Natural killer cell (primary cell): Measurements from ENCODE around the gene PTPRN2. TPM values are rescaled to one million over a fixed set of nuclear protein-coding genes. Genes with fewer than 3 reads are reported as not detected.

Experiments used
- ATAC-seq, 3 donors: fragments of 150-1000 bp in 2 of 3; fragments of 200-7000 bp in 1 of 3; cut with Tn5 transposase; 1 replicate in 1 of 3; 2 replicates in 2 of 3; pipeline ENCODE4 v1.10.0; 2021; ENCODE audit warnings: mild to moderate bottlenecking in 2 of 3, moderate library complexity in 2 of 3
- DNase-seq, 2 donors: peaks; one replicate each; pipeline versions ENCODE4 v3.0.0 to v3.0.0-alpha.2; 2013 to 2021; ENCODE audit warnings: mixed read lengths in 1 of 2
- H3K27ac ChIP-seq: one replicate; pipeline ENCODE4 v1.5.1; 2013; ENCODE audit warnings: mild to moderate bottlenecking, low read length
- H3K27me3 ChIP-seq: one replicate; pipeline ENCODE4 v1.6.1; 2013; ENCODE audit warnings: low read length; ENCODE audit not compliant: control insufficient read depth, insufficient read depth
- H3K36me3 ChIP-seq: one replicate; pipeline ENCODE4 v1.6.1; 2013; ENCODE audit warnings: low read length; ENCODE audit not compliant: control insufficient read depth, insufficient read depth
- H3K4me1 ChIP-seq: one replicate; pipeline ENCODE4 v1.6.1; 2013; ENCODE audit warnings: low read length; ENCODE audit not compliant: control insufficient read depth, insufficient read depth
- H3K4me3 ChIP-seq: one replicate; pipeline ENCODE4 v1.5.1; 2013; ENCODE audit warnings: low read length
- H3K9me3 ChIP-seq: one replicate; pipeline ENCODE4 v1.6.1; 2013; ENCODE audit warnings: low read length; ENCODE audit not compliant: control insufficient read depth, insufficient read depth
- H3K27ac Mint-ChIP-seq, 2 donors: one replicate each; pipeline ENCODE4 v1.8.0; 2022; ENCODE audit warnings: mild to moderate bottlenecking in 2 of 2, mixed read lengths in 2 of 2, moderate library complexity in 1 of 2
- H3K27me3 Mint-ChIP-seq, 2 donors: one replicate each; pipeline ENCODE4 v1.8.0; 2022; ENCODE audit warnings: low read depth in 2 of 2, mixed read lengths in 2 of 2
- H3K36me3 Mint-ChIP-seq: one replicate; pipeline ENCODE4 v1.8.0; 2022; ENCODE audit warnings: mixed read lengths
- H3K4me1 Mint-ChIP-seq, 2 donors: one replicate each; pipeline ENCODE4 v1.8.0; 2022; ENCODE audit warnings: mixed read lengths in 2 of 2
- H3K4me3 Mint-ChIP-seq: one replicate; pipeline ENCODE4 v1.8.0; 2022; ENCODE audit warnings: mild to moderate bottlenecking, moderate library complexity, mixed read lengths
- H3K9me3 Mint-ChIP-seq, 2 donors: one replicate each; pipeline ENCODE4 v1.8.0; 2022; ENCODE audit warnings: mixed read lengths in 2 of 2
- WGBS: methylation state at CpG from one replicate; pipeline ENCODE4 v1.1.7; 2013; ENCODE audit warnings: missing lambda C conversion rate; ENCODE audit not compliant: insufficient coverage; 5-methylcytosine and 5-hydroxymethylcytosine counted together
- intact Hi-C: fragments of 100-400 bp; cut with micrococcal nuclease; formaldehyde crosslinking; loops from one replicate; pipeline ENCODE4 v1.14.2; 2022
- total RNA-seq, 4 donors: library from RNA; stranded (reverse); fragments of 120-200 nt in 1 of 4; gene quantifications; one replicate each; pipeline versions ENCODE4 v1.2.3 to v1.2.4, GENCODE V29; 2013 to 2022
- TF ChIP-seq, protein P1 (sequence below): fragments of 200-600 bp; IDR thresholded peaks from one replicate; pipeline ENCODE4 v1.8.0; 2022; ENCODE audit warnings: antibody characterized with exemption

Gene PTPRN2
- total RNA-seq, 3 donors from 2014 or later (not counting 1 experiment from before 2014, with no cell fraction given) = 1.3 to 2.5 (median 1.9) TPM

DNA sequence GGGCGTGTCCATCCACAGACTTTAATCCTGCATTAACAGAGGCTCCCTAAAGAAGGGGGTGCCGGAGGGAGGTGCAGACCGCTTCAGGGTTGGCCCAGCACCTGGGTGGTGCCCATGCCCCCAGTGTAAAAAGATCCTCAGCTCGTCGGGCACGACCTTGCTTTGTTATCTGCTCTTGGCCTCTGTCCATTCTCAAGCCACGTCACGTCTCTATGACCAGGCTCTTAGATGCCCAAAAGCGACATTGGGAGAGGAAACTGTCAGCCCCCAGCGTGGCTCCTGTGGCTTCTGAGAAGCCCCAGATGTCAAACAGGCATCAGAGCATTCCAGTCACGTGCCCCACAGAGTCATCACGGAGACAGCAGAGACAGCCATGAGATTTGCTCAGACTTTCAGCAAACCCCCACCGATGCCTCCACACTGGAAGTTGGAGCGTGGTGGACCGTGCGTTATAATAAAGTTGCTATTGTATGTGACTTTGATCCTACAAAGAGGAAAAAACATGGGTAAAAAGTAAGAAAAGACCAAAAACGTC, 55.5 kb downstream of the PTPRN2 start:
- no peak overlapping the region for H3K4me3 ChIP-seq
- WGBS = 60% methylated on average over 17 of the region's 17 CpGs
- H3K4me3 Mint-ChIP-seq = no peak overlapping the region

DNA sequence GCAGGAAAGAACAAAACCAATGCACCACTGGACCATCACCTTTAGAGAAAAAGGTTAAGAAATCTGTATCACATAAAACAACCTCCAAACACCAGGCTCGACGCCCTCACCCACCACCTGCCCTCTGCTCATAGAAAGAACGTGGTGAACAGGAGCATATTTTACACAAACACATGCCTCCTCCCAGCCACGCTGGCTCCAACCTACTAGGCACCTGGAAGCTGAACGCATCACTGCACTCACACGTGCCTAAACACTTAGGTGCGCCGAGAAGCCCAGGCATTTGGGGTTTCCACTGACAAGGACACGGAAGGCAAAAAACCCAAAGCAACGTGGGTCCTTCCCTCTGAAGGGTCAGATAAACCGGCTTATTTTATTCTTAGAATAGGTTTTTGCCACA, 56.0 kb downstream of the PTPRN2 start:
- H3K27me3 Mint-ChIP-seq = no peaks in the 10 kb centered on the region

More for the DNA sequence above, 55.5 kb downstream of the PTPRN2 start:
- Mint-ChIP-seq H3K9me3 (no peaks in the 10 kb centered on the region), H3K4me1 (no peaks in the 10 kb centered on the region), H3K27me3 (no peaks in the 10 kb centered on the region), H3K36me3 (no peaks in the 10 kb centered on the region), H3K27ac (no peak overlapping the region)
- Histone ChIP-seq H3K36me3 (no peaks in the 10 kb centered on the region), H3K9me3 (no peaks in the 10 kb centered on the region), H3K27ac (no peak overlapping the region), H3K27me3 (no peaks in the 10 kb centered on the region), H3K4me1 (no peaks in the 10 kb centered on the region)
- intact Hi-C loops = no loop called here
- no peak for ATAC-seq
- no peak for DNase-seq
- TF ChIP-seq, protein P1, sequence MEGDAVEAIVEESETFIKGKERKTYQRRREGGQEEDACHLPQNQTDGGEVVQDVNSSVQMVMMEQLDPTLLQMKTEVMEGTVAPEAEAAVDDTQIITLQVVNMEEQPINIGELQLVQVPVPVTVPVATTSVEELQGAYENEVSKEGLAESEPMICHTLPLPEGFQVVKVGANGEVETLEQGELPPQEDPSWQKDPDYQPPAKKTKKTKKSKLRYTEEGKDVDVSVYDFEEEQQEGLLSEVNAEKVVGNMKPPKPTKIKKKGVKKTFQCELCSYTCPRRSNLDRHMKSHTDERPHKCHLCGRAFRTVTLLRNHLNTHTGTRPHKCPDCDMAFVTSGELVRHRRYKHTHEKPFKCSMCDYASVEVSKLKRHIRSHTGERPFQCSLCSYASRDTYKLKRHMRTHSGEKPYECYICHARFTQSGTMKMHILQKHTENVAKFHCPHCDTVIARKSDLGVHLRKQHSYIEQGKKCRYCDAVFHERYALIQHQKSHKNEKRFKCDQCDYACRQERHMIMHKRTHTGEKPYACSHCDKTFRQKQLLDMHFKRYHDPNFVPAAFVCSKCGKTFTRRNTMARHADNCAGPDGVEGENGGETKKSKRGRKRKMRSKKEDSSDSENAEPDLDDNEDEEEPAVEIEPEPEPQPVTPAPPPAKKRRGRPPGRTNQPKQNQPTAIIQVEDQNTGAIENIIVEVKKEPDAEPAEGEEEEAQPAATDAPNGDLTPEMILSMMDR = no peak

DNA sequence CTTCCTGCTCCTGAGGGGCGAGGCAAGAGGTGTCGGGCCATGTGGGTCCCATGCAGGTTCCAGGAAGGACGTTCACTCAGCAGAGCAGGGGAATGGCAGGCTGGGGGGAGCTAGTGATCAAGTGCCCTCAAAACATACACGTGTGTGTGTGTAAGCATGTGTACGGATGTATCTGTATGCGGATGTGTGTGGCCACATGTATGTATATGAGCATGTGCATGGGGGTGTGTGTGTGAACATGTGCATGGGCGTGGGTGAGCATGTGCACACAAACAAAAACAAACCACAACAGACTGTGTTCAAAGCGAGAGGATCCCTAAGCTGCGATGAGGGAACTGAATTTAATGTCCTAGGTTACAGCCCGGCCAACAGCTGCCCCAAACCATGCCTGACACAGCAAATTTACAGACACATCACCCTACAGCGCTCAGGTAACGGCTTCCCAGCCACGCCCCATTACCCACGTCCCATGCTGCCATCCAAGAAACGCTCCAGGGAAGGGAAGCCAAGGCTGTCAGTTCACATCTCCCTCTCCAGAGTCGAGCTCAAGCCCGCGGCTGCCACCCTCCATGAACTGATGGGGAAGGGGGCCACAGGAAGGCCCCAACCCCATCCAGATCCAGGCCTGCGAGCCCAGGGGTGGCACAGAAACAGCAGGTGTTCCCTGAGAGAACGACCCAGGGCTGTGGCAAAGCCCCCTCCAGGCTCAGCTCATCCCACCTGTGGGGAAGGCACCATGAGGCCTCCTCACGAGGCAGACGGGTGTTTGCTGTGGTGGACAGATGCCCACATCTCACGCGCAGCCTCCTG, 56.6 kb downstream of the PTPRN2 start:
- intact Hi-C loops = no loop called here
- H3K27me3 ChIP-seq = no peaks in the 10 kb centered on the region
- H3K36me3 ChIP-seq = no peaks in the 10 kb centered on the region
- H3K4me1 ChIP-seq = no peaks in the 10 kb centered on the region
- no peaks in the 10 kb centered on the region for H3K9me3 ChIP-seq
- H3K4me3 ChIP-seq = no peak overlapping the region
- TF ChIP-seq, protein P1 = no peak
- no peaks in the 10 kb centered on the region for H3K27me3 Mint-ChIP-seq
- H3K4me1 Mint-ChIP-seq = no peaks in the 10 kb centered on the region
- H3K9me3 Mint-ChIP-seq = no peaks in the 10 kb centered on the region
- ATAC-seq (no peak), DNase-seq (no peak)
- H3K27ac ChIP-seq = no peak overlapping the region
- no peak overlapping the region for H3K27ac Mint-ChIP-seq
- no peak overlapping the region for H3K4me3 Mint-ChIP-seq
- WGBS = 77% methylated on average over 23 of the region's 24 CpGs
- H3K36me3 Mint-ChIP-seq = no peaks in the 10 kb centered on the region

More for the DNA sequence above, 56.0 kb downstream of the PTPRN2 start:
- Histone ChIP-seq H3K4me1 (no peaks in the 10 kb centered on the region), H3K9me3 (no peaks in the 10 kb centered on the region), H3K27me3 (no peaks in the 10 kb centered on the region), H3K36me3 (no peaks in the 10 kb centered on the region), H3K27ac (no peak overlapping the region), H3K4me3 (no peak overlapping the region)
- Mint-ChIP-seq H3K4me1 (no peaks in the 10 kb centered on the region), H3K4me3 (no peak overlapping the region), H3K9me3 (no peaks in the 10 kb centered on the region), H3K27ac (no peak overlapping the region), H3K36me3 (no peaks in the 10 kb centered on the region)
- TF ChIP-seq, protein P1 = no peak
- WGBS = 85% methylated on average over 11 of the region's 11 CpGs
- intact Hi-C loops = no loop called here
- DNase-seq (no peak), ATAC-seq (no peak)
